Activated T-helper 1 cell treated with anti-CD3 and anti-CD28 coated beads, Interleukin-2, amount 50 U/mL, for 16 hours (primary cell): ENCODE measurements around the gene MGMT.

ENCODE experiments used
- DNase-seq, 2 donors: peaks; one replicate each; pipeline ENCODE4 v3.0.0-alpha.2; 2020; ENCODE audit warnings: low read depth in 1 of 2, low spot score in 1 of 2

The MGMT gene

GRCh38 chr10:129583831-129584230 is 116.8 kb downstream of the MGMT start:
- no peak for DNase-seq

- no peak for DNase-seq
These were observed 119.9 kb downstream of the MGMT start for GRCh38 chr10:129586898-129587443.

- no peak for DNase-seq
These were observed 122.5 kb downstream of the MGMT start for GRCh38 chr10:129589546-129589945.

GRCh38 chr10:129593953-129594352 is 126.9 kb downstream of the MGMT start:
- no peak for DNase-seq

- no peak for DNase-seq
These were observed 127.8 kb downstream of the MGMT start for GRCh38 chr10:129594811-129595210.

- no peak for DNase-seq
These were observed 131.4 kb downstream of the MGMT start for GRCh38 chr10:129598413-129598812.

- no peak for DNase-seq
These were observed 132.1 kb downstream of the MGMT start for GRCh38 chr10:129599160-129599559.

GRCh38 chr10:129601737-129602136 is 134.7 kb downstream of the MGMT start:
- DNase-seq: no peak

GRCh38 chr10:129602938-129603535 is 136.0 kb downstream of the MGMT start:
- DNase-seq: no peak

- no peak for DNase-seq
These were observed 137.4 kb downstream of the MGMT start for GRCh38 chr10:129604333-129605032.

- DNase-seq: no peak
These were observed 138.4 kb downstream of the MGMT start for GRCh38 chr10:129605266-129605985.

GRCh38 chr10:129605986-129606518 is 139.0 kb downstream of the MGMT start:
- no peak for DNase-seq

GRCh38 chr10:129607607-129608109 is 140.6 kb downstream of the MGMT start:
- no peak for DNase-seq

GRCh38 chr10:129608653-129609052 is 141.6 kb downstream of the MGMT start:
- DNase-seq: no peak

GRCh38 chr10:129609551-129609950 is 142.5 kb downstream of the MGMT start:
- DNase-seq: no peak

- no peak for DNase-seq
These were observed 145.6 kb downstream of the MGMT start for GRCh38 chr10:129612481-129613109.

- no peak for DNase-seq
These were observed 146.4 kb downstream of the MGMT start for GRCh38 chr10:129613377-129613980.

- DNase-seq: no peak
These were observed 147.3 kb downstream of the MGMT start for GRCh38 chr10:129614341-129614740.

- DNase-seq: no peak
These were observed 148.3 kb downstream of the MGMT start for GRCh38 chr10:129615381-129615780.

GRCh38 chr10:129615921-129616525 is 149.0 kb downstream of the MGMT start:
- DNase-seq: no peak
